Measurements from ENCODE around the gene KYNU.

KYNU gene

GRCh38 chr2:142937347-142937746, 59.9 kb downstream of the KYNU start:
- TF ChIP-seq ISL1 (CRISPR knock-in tag; IDR thresholded peaks at IDR 0.05), result no peak
- TF ChIP-seq SNAI2 (CRISPR knock-in tag; IDR thresholded peaks at IDR 0.05), result no peak
- no peak for TF ChIP-seq ZNF565 (CRISPR knock-in tag; conservative IDR thresholded peaks at IDR 0.05; ENCODE audit: low read depth)
- TF ChIP-seq TSHZ2 (CRISPR knock-in tag; IDR thresholded peaks at IDR 0.05), result no peak
- TF ChIP-seq RARB (CRISPR knock-in tag; IDR thresholded peaks at IDR 0.05), result no peak
- TF ChIP-seq ZFP30 (CRISPR knock-in tag; IDR thresholded peaks at IDR 0.05), result no peak
- TF ChIP-seq BACH2 (CRISPR knock-in tag; IDR thresholded peaks at IDR 0.05; ENCODE audit: borderline replicate concordance), result no peak
- TF ChIP-seq, protein P1, sequence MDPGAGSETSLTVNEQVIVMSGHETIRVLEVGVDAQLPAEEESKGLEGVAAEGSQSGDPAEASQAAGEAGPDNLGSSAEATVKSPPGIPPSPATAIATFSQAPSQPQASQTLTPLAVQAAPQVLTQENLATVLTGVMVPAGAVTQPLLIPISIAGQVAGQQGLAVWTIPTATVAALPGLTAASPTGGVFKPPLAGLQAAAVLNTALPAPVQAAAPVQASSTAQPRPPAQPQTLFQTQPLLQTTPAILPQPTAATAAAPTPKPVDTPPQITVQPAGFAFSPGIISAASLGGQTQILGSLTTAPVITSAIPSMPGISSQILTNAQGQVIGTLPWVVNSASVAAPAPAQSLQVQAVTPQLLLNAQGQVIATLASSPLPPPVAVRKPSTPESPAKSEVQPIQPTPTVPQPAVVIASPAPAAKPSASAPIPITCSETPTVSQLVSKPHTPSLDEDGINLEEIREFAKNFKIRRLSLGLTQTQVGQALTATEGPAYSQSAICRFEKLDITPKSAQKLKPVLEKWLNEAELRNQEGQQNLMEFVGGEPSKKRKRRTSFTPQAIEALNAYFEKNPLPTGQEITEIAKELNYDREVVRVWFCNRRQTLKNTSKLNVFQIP (CRISPR knock-in tag; IDR thresholded peaks at IDR 0.05; ENCODE audit: borderline replicate concordance, low read depth), result no peak
- ATAC-seq, result no peak

DNA sequence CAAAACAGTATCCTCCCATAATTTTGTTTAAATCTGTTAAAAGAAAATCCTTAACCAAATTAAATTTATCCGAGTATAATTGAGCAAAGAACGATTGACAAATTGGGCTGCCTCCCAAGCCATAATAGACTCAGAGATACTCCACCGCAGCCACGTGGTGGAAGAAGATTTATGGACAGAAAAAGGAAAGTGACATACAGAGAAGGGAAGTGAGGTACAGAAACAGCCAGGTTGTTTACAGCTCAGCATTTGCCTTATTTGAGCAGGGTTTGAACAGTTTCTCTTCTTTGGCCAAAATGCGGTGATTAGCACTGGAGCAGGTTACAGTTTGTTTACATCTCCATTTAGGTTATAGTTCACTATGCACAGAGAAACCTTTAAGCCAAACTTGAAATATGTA, 60.8 kb downstream of the KYNU start:
- TF ChIP-seq TOX (CRISPR knock-in tag; IDR thresholded peaks at IDR 0.05; ENCODE audit: borderline replicate concordance), result no peak
- TF ChIP-seq ISL1 (CRISPR knock-in tag; IDR thresholded peaks at IDR 0.05), result peak; percentile 30; the same call in 1 of the 2 replicates
- ATAC-seq, result no peak

GRCh38 chr2:142940606-142941223, 63.3 kb downstream of the KYNU start:
- no peak for ATAC-seq
- no peak for TF ChIP-seq ZFP30 (CRISPR knock-in tag; IDR thresholded peaks at IDR 0.05)
- TF ChIP-seq RARB (CRISPR knock-in tag; IDR thresholded peaks at IDR 0.05), result no peak
- TF ChIP-seq GLIS3 (CRISPR knock-in tag; IDR thresholded peaks at IDR 0.05), result no peak
- TF ChIP-seq, protein P1 (CRISPR knock-in tag; IDR thresholded peaks at IDR 0.05; ENCODE audit: borderline replicate concordance, low read depth), result no peak
- no peak for TF ChIP-seq TSHZ2 (CRISPR knock-in tag; IDR thresholded peaks at IDR 0.05)
- no peak for TF ChIP-seq CREB5 (CRISPR knock-in tag; IDR thresholded peaks at IDR 0.05; ENCODE audit: low read depth)
- no peak for TF ChIP-seq CSDC2 (CRISPR knock-in tag; IDR thresholded peaks at IDR 0.05)
- TF ChIP-seq PATZ1 (CRISPR knock-in tag; IDR thresholded peaks at IDR 0.05; ENCODE audit: borderline replicate concordance), result no peak
- no peak for TF ChIP-seq ZC3H10 (CRISPR knock-in tag; IDR thresholded peaks at IDR 0.05)
- no peak for TF ChIP-seq ZNF8 (CRISPR knock-in tag; IDR thresholded peaks at IDR 0.05)
- no peak for TF ChIP-seq ZNF70 (CRISPR knock-in tag; IDR thresholded peaks at IDR 0.05)
- TF ChIP-seq SNAI2 (CRISPR knock-in tag; IDR thresholded peaks at IDR 0.05), result no peak
- TF ChIP-seq ZFP3 (CRISPR knock-in tag; IDR thresholded peaks at IDR 0.05), result no peak
- TF ChIP-seq, protein P2, sequence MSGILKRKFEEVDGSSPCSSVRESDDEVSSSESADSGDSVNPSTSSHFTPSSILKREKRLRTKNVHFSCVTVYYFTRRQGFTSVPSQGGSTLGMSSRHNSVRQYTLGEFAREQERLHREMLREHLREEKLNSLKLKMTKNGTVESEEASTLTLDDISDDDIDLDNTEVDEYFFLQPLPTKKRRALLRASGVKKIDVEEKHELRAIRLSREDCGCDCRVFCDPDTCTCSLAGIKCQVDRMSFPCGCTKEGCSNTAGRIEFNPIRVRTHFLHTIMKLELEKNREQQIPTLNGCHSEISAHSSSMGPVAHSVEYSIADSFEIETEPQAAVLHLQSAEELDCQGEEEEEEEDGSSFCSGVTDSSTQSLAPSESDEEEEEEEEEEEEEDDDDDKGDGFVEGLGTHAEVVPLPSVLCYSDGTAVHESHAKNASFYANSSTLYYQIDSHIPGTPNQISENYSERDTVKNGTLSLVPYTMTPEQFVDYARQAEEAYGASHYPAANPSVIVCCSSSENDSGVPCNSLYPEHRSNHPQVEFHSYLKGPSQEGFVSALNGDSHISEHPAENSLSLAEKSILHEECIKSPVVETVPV (CRISPR knock-in tag; IDR thresholded peaks at IDR 0.05), result no peak
- TF ChIP-seq ZNF565 (CRISPR knock-in tag; conservative IDR thresholded peaks at IDR 0.05; ENCODE audit: low read depth), result no peak
- no peak for TF ChIP-seq ISL1 (CRISPR knock-in tag; IDR thresholded peaks at IDR 0.05)
- TF ChIP-seq OSR1 (CRISPR knock-in tag; IDR thresholded peaks at IDR 0.05), result no peak
- TF ChIP-seq PPARA (CRISPR knock-in tag; IDR thresholded peaks at IDR 0.05; ENCODE audit: borderline replicate concordance), result no peak
